OCI-LY3 (cell line): ENCODE data around the gene CRPPA.

Experiments
- H2AFZ ChIP-seq: fragments of 200-600, 300-600 bp; shearing (Covaris generic); 2 replicates; pipeline ENCODE4 v1.6.0; 2014; ENCODE audit warnings: antibody characterized with exemption, low read depth, low read length
- H3K27ac ChIP-seq: fragments of 200-600, 300-600 bp; sonication (generic); 2 replicates; pipeline ENCODE4 v1.5.1; 2014; ENCODE audit warnings: mild to moderate bottlenecking, low read length, moderate library complexity, mixed read lengths
- H3K27me3 ChIP-seq: fragments of 200-600, 300-600 bp; sonication (generic); 2 replicates; pipeline ENCODE4 v1.6.1; 2014; ENCODE audit warnings: low read depth, low read length, mixed read lengths
- H3K36me3 ChIP-seq: fragments of 200-600, 300-600 bp; sonication (generic); replicated peaks from 2 replicates; pipeline ENCODE3; 2014; ENCODE audit warnings: low read depth, low read length, mixed read lengths
- H3K4me1 ChIP-seq: fragments of 300-600, 200-600 bp; sonication (generic); 2 replicates; pipeline ENCODE4 v1.6.1; 2014; ENCODE audit warnings: low read length, mixed read lengths
- H3K4me2 ChIP-seq: fragments of 200-600, 300-600 bp; sonication (generic); 2 replicates; pipeline ENCODE4 v1.6.1; 2014; ENCODE audit warnings: low read length, mixed read lengths
- H3K4me3 ChIP-seq: fragments of 300-600, 200-600 bp; sonication (generic); 2 replicates; pipeline ENCODE4 v1.5.1; 2014; ENCODE audit warnings: antibody characterized with exemption, mild to moderate bottlenecking, low read length, moderate library complexity
- H3K79me2 ChIP-seq: fragments of 300-600, 200-600 bp; shearing (Covaris generic); 2 replicates; pipeline ENCODE4 v1.6.1; 2014; ENCODE audit warnings: mild to moderate bottlenecking, low read length, mixed read lengths
- H3K9ac ChIP-seq: fragments of 300-600, 200-600 bp; shearing (Covaris generic); 2 replicates; pipeline ENCODE4 v1.6.0; 2014; ENCODE audit warnings: mild to moderate bottlenecking, low read length, moderate library complexity
- H3K9me3 ChIP-seq: fragments of 200-600, 300-600 bp; shearing (Covaris generic); 2 replicates; pipeline ENCODE4 v1.6.1; 2014; ENCODE audit warnings: low read length, mixed read lengths; ENCODE audit not compliant: insufficient read depth
- H4K20me1 ChIP-seq: fragments of 200-600, 300-600 bp; sonication (generic); 2 replicates; pipeline ENCODE4 v1.6.1; 2016; ENCODE audit warnings: low read length, mixed read lengths; ENCODE audit not compliant: insufficient read depth
- CTCF ChIP-seq: fragments of 200-600, 300-600 bp; sonication (generic); IDR thresholded peaks from 2 replicates; pipeline ENCODE4 v1.5.1; 2014; ENCODE audit warnings: antibody characterized with exemption, low read length, low read depth
- EZH2phosphoT487 ChIP-seq: fragments of 200-600 bp; shearing (Covaris generic); IDR thresholded peaks from 2 replicates; pipeline ENCODE4 v1.6.1; 2018; ENCODE audit warnings: antibody characterized with exemption, mixed run types, low read depth

CRPPA gene

GRCh38 chr7:16421333-16422102 lies at the start of gene CRPPA:
Gene CRPPA, minus strand, starts transcription at chr7:16421538. Its CDS starts 216 bp downstream, at chr7:16421322.
- H3K4me1 ChIP-seq: peaks cover 12% of the 10 kb centered on the region
- peaks cover 4% of the 10 kb centered on the region for H3K36me3 ChIP-seq
- H3K27me3 ChIP-seq: no peaks in the 10 kb centered on the region
- H3K9ac ChIP-seq: peak within 1 kb of the TSS; percentile 90
- no peaks in the 10 kb centered on the region for H3K9me3 ChIP-seq
- H3K79me2 ChIP-seq: no peaks in the 10 kb centered on the region
- H3K4me2 ChIP-seq: peak within 1 kb of the TSS; percentile 92
- H3K27ac ChIP-seq: peak within 1 kb of the TSS; percentile 94
- peak within 1 kb of the TSS; percentile 99 for H2AFZ ChIP-seq
- no peaks in the 10 kb centered on the region for H4K20me1 ChIP-seq
- no peak for TF ChIP-seq EZH2phosphoT487
- no peak for TF ChIP-seq CTCF
- H3K4me3 ChIP-seq: peak within 1 kb of the TSS; percentile 98

- Histone ChIP-seq H3K9ac (no peak within 1 kb of the TSS), H3K79me2 (no peaks in the 10 kb centered on the region), H3K4me3 (peak within 1 kb of the TSS; percentile 64), H3K27ac (no peak within 1 kb of the TSS), H4K20me1 (no peaks in the 10 kb centered on the region), H3K4me1 (peaks cover 21% of the 10 kb centered on the region), H3K27me3 (peaks cover 11% of the 10 kb centered on the region; the same call in 1 of the 2 replicates), H3K4me2 (peak within 1 kb of the TSS; percentile 73), H3K9me3 (no peaks in the 10 kb centered on the region), H2AFZ (peak within 1 kb of the TSS; percentile 57; the same call in 1 of the 2 replicates), H3K36me3 (no peaks in the 10 kb centered on the region)
- TF ChIP-seq EZH2phosphoT487: no peak
- TF ChIP-seq CTCF: no peak
Measured at GRCh38 chr7:16465469-16466361, 44.4 kb upstream of the CRPPA start, which contains the start of gene SOSTDC1. Gene SOSTDC1, minus strand, starts transcription at chr7:16465738. Its CDS starts 70 bp downstream, at chr7:16465668.

GRCh38 chr7:16463949-16464715 lies 42.8 kb upstream of the CRPPA start:
- Histone ChIP-seq H3K36me3 (no peaks in the 10 kb centered on the region), H3K27ac (no peak overlapping the region), H3K79me2 (no peaks in the 10 kb centered on the region), H3K9ac (no peak overlapping the region), H3K4me1 (peaks cover 21% of the 10 kb centered on the region), H4K20me1 (no peaks in the 10 kb centered on the region), H3K27me3 (peaks cover 11% of the 10 kb centered on the region; the same call in 1 of the 2 replicates), H3K4me2 (peak overlapping the region; percentile 73), H3K4me3 (peak overlapping the region; percentile 52), H3K9me3 (no peaks in the 10 kb centered on the region), H2AFZ (no peak overlapping the region; the same call in 1 of the 2 replicates)
- TF ChIP-seq EZH2phosphoT487 (no peak), CTCF (no peak)
